Mucosa of gallbladder (tissue), 1 donor: Measurements from ENCODE around the gene MYO3B. TPM values are rescaled to one million over a fixed set of nuclear protein-coding genes. Genes with fewer than 3 reads are reported as not detected.

ENCODE experiments used
- DNase-seq: peaks from one replicate; pipeline ENCODE4 v3.0.0-alpha.2; 2020; ENCODE audit warnings: low spot score
- total RNA-seq: library from RNA; stranded (reverse); gene quantifications from one replicate; pipeline ENCODE4 v1.2.1, GENCODE V29; 2021
- donor health status: DM: no; HTN: no; CAD: no.

The MYO3B gene
- total RNA-seq, 1 donor from 2014 or later, result 0.23 TPM

- no peak for DNase-seq
These were observed 375.8 kb downstream of the MYO3B start for GRCh38 chr2:170553748-170554147.

- DNase-seq, result no peak
These were observed 376.5 kb downstream of the MYO3B start for GRCh38 chr2:170554278-170554955.

- no peak for DNase-seq
These were observed 385.0 kb downstream of the MYO3B start for GRCh38 chr2:170562928-170563327.

- no peak for DNase-seq
These were observed 385.5 kb downstream of the MYO3B start for GRCh38 chr2:170563401-170563800.

- DNase-seq, result no peak
These were observed 388.2 kb downstream of the MYO3B start for GRCh38 chr2:170566138-170566537.

- no peak for DNase-seq
These were observed 389.5 kb downstream of the MYO3B start for GRCh38 chr2:170567429-170567828.

- DNase-seq, result no peak
These were observed 390.6 kb downstream of the MYO3B start for GRCh38 chr2:170568511-170568910.

GRCh38 chr2:170571612-170572011, 393.7 kb downstream of the MYO3B start:
- no peak for DNase-seq

GRCh38 chr2:170573671-170574070, 395.7 kb downstream of the MYO3B start:
- DNase-seq, result no peak

GRCh38 chr2:170576296-170576695, 398.3 kb downstream of the MYO3B start:
- no peak for DNase-seq

- DNase-seq, result no peak
These were observed 399.4 kb downstream of the MYO3B start for GRCh38 chr2:170577356-170577755.

- DNase-seq, result no peak
These were observed 400.7 kb downstream of the MYO3B start for GRCh38 chr2:170578606-170579005.

- DNase-seq, result no peak
These were observed 401.6 kb downstream of the MYO3B start for GRCh38 chr2:170579511-170579910.

- DNase-seq, result no peak
These were observed 404.4 kb downstream of the MYO3B start for GRCh38 chr2:170582313-170582712.

GRCh38 chr2:170582751-170583463, 405.0 kb downstream of the MYO3B start:
- no peak for DNase-seq

GRCh38 chr2:170585067-170585466, 407.1 kb downstream of the MYO3B start:
- DNase-seq, result no peak

GRCh38 chr2:170586571-170587095, 408.7 kb downstream of the MYO3B start:
- no peak for DNase-seq

- DNase-seq, result no peak
These were observed 409.2 kb downstream of the MYO3B start for GRCh38 chr2:170587117-170587516.

GRCh38 chr2:170587922-170588321, 410.0 kb downstream of the MYO3B start:
- no peak for DNase-seq

- no peak for DNase-seq
These were observed 410.8 kb downstream of the MYO3B start for GRCh38 chr2:170588729-170589128.

- DNase-seq, result no peak
These were observed 418.6 kb downstream of the MYO3B start for GRCh38 chr2:170596576-170596975.

- peak; percentile 16 for DNase-seq
These were observed 420.1 kb downstream of the MYO3B start for GRCh38 chr2:170598067-170598395.

- no peak for DNase-seq
These were observed 423.5 kb downstream of the MYO3B start for GRCh38 chr2:170601489-170601888.
